ENCODE measurements around the gene MRGPRF. TPM values are rescaled to one million over a fixed set of nuclear protein-coding genes. Genes with fewer than 3 reads are reported as not detected.

The MRGPRF gene
- total RNA-seq, 4 donors from 2014 or later: 1.8 to 6.7 (median 4.7) TPM

- no peak for ATAC-seq
- H3K36me3 ChIP-seq: no peaks in the 10 kb centered on the region
- H3K27me3 ChIP-seq: peaks cover 0 to 9% (median 9%) of the 10 kb centered on the region in 3 donors
- intact Hi-C loops (cut with DNase I; ENCODE audit: low total_unique reads): no loop called here
- H3K9me3 ChIP-seq: no peaks in the 10 kb centered on the region
- no peaks in the 10 kb centered on the region for H3K4me1 ChIP-seq
- no peak overlapping the region for H3K4me3 ChIP-seq
- in situ Hi-C loops (cut with MboI; ENCODE audit: low sequenced_read_pairs in 4 of 4): no loop called here
- DNase-seq: no peak
- H3K27ac ChIP-seq: no peak overlapping the region
- TF ChIP-seq CTCF (IDR thresholded peaks at IDR 0.05 in 4 of 5, conservative IDR thresholded peaks at IDR 0.05 in 1 of 5) (no peak), POLR2A (IDR thresholded peaks at IDR 0.05) (no peak)
Observed at GRCh38 chr11:69004411-69005182, 8.4 kb downstream of the MRGPRF start.

- no peaks in the 10 kb centered on the region for H3K36me3 ChIP-seq
- H3K9me3 ChIP-seq: no peaks in the 10 kb centered on the region
- H3K27ac ChIP-seq: no peak overlapping the region
- no peak for DNase-seq
- in situ Hi-C loops (cut with MboI; ENCODE audit: low sequenced_read_pairs in 4 of 4): no loop called here
- TF ChIP-seq CTCF (IDR thresholded peaks at IDR 0.05 in 4 of 5, conservative IDR thresholded peaks at IDR 0.05 in 1 of 5) (no peak), POLR2A (IDR thresholded peaks at IDR 0.05) (no peak)
- no peaks in the 10 kb centered on the region for H3K4me1 ChIP-seq
- H3K4me3 ChIP-seq: no peak overlapping the region
- ATAC-seq: no peak
- H3K27me3 ChIP-seq: peaks cover 0 to 9% (median 6%) of the 10 kb centered on the region in 3 donors
- intact Hi-C loops (cut with DNase I; ENCODE audit: low total_unique reads): no loop called here
Observed at GRCh38 chr11:69003866-69004367, 9.1 kb downstream of the MRGPRF start.

- intact Hi-C loops (cut with DNase I; ENCODE audit: low total_unique reads): no loop called here
- H3K27me3 ChIP-seq: peaks cover 0 to 9% (median 5%) of the 10 kb centered on the region in 3 donors
- TF ChIP-seq POLR2A (IDR thresholded peaks at IDR 0.05): no peak
- DNase-seq (no peak), ATAC-seq (no peak)
- no peaks in the 10 kb centered on the region for H3K36me3 ChIP-seq
- in situ Hi-C loops (cut with MboI; ENCODE audit: low sequenced_read_pairs in 4 of 4): no loop called here
- no peaks in the 10 kb centered on the region for H3K4me1 ChIP-seq
- no peak overlapping the region for H3K4me3 ChIP-seq
- no peaks in the 10 kb centered on the region for H3K9me3 ChIP-seq
- H3K27ac ChIP-seq: no peak overlapping the region
Observed at GRCh38 chr11:69003301-69003865, 9.7 kb downstream of the MRGPRF start.

- Histone ChIP-seq H3K4me1 (no peaks in the 10 kb centered on the region), H3K36me3 (no peaks in the 10 kb centered on the region), H3K4me3 (no peak overlapping the region), H3K27me3 (peaks cover 0 to 9% (median 5%) of the 10 kb centered on the region in 3 donors), H3K27ac (no peak overlapping the region), H3K9me3 (no peaks in the 10 kb centered on the region)
- DNase-seq: no peak
- TF ChIP-seq POLR2A (IDR thresholded peaks at IDR 0.05) (no peak), CTCF (IDR thresholded peaks at IDR 0.05 in 4 of 5, conservative IDR thresholded peaks at IDR 0.05 in 1 of 5) (no peak)
- intact Hi-C loops (cut with DNase I; ENCODE audit: low total_unique reads) (no loop called here), in situ Hi-C loops (cut with MboI; ENCODE audit: low sequenced_read_pairs in 4 of 4) (no loop called here)
- no peak for ATAC-seq
Observed at GRCh38 chr11:69002570-69003231, 10.3 kb downstream of the MRGPRF start.

GRCh38 chr11:69002110-69002569 lies 10.9 kb downstream of the MRGPRF start:
- no peak for ATAC-seq
- intact Hi-C loops (cut with DNase I; ENCODE audit: low total_unique reads): no loop called here
- no peak overlapping the region for H3K4me3 ChIP-seq
- H3K36me3 ChIP-seq: no peaks in the 10 kb centered on the region
- in situ Hi-C loops (cut with MboI; ENCODE audit: low sequenced_read_pairs in 4 of 4): no loop called here
- no peaks in the 10 kb centered on the region for H3K4me1 ChIP-seq
- H3K27ac ChIP-seq: no peak overlapping the region
- H3K27me3 ChIP-seq: peaks cover 0 to 9% (median 5%) of the 10 kb centered on the region in 3 donors
- no peaks in the 10 kb centered on the region for H3K9me3 ChIP-seq
- no peak for DNase-seq
- TF ChIP-seq POLR2A (IDR thresholded peaks at IDR 0.05) (no peak), CTCF (IDR thresholded peaks at IDR 0.05 in 4 of 5, conservative IDR thresholded peaks at IDR 0.05 in 1 of 5) (no peak)

Measured in gastrocnemius medialis (tissue), 4 donors.